ENCODE results near the gene DCTN2.

- TF ChIP-seq CTCF (IDR thresholded peaks at IDR 0.05) = no peak
- TF ChIP-seq POLR2AphosphoS5 (IDR thresholded peaks at IDR 0.05) = no peak
Measured at GRCh38 chr12:57524814-57525614, 22.0 kb downstream of the DCTN2 start.
